ENCODE results near the gene PDLIM3.

The PDLIM3 gene

DNA sequence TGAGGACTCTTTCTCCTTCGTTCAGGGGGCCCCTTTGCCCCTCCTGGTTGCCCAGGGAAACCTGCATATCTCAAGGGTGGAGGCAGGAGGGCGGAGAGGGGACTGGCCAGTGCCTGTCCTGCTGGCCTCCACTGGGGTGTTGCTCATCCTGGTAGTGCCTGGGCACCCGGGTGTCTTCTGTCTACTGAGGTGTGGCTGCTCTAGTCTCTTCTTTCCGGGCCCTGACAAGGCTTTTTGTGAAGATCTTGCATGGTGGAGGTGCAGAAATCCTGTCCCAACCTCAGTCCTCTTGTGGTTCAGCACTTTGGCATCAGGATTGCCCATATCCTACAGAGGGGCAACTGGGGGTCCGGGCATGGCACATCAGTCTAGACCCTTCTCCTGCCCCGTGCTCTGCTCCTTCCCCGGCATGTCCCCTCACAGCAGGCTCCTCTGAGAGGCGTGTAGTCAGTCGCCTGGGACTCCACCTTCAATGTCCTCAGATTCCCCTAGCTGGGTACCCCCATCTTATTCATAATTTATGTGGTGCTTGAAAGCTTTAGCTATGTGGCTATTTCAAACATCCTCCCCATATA, 65.6 kb downstream of the PDLIM3 start:
- DNase-seq: no peak

DNA sequence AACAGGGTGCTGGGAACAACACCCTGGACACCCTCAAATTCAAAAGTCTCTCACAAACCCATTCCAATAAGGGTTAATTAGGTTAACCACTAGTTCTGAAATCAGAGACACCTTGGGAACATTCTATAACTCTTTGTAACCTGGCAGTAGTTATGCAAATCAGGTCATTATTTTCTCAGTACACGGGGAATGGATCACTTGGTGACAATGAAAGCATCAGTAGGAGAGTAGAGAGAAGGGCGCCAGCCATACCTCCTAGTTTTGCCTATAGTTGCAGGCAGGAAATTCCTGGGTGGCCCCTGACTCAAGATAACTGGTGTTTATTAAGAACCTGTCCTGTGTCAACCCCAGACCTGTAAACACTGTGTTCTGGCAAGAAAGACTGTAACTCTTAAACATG, 66.3 kb downstream of the PDLIM3 start:
- DNase-seq: no peak

DNA sequence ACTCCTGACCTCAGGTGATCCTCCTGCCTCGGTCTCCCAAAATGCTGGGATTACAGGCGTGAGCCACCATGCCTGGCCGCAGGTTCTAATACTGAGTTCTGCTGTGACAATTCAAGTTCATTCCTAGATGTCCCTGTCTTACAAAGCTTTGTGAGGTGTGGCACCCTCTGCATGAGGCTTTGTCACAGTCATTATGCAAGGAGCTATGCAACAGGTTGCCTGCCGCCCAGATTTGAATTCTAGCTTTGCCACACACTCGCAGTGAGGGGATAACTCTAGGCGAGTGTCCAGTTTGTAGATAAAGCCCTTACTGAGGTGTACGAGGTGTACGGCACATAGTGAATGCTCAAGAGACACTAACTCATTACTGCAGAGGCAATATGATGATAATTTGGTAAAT, 67.3 kb downstream of the PDLIM3 start:
- no peak for DNase-seq

DNA sequence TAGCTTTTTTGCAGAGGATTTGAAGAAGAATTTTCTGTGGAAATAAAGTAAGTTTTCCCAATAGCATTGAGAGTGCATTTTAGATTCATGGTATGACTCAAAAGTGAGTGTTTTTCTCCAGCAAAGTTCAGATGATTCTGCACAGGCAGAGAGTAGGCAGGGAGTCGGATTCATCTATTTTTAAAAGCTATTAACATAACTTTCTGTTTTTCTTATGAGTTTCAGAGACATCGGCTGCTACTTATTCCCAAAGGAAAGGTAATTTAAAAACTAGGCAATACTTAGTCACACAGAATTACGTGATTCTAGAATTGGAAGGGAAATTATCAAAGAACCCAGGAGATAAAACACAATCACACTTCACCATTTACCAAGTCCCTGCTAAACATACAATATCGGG, 68.2 kb downstream of the PDLIM3 start:
- DNase-seq: no peak

DNA sequence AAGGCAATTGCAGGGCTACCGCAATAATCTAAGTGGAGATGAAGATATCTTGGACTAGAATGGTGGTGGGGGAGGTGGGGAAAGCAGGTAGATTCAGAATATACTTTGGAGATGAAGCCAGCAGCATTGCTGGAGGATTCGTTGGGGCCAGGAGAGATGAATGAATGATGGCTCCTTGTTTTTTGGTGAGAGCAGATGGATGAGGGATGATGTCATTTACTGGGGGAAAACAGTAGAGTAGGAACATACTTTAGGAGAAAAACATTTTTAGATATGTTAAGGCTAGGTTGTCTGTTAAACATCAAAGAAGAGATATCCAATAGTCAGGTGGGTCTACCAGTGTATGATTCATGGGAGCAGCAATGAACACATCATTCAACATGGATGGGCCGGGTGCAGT, 69.6 kb downstream of the PDLIM3 start:
- DNase-seq: no peak

DNA sequence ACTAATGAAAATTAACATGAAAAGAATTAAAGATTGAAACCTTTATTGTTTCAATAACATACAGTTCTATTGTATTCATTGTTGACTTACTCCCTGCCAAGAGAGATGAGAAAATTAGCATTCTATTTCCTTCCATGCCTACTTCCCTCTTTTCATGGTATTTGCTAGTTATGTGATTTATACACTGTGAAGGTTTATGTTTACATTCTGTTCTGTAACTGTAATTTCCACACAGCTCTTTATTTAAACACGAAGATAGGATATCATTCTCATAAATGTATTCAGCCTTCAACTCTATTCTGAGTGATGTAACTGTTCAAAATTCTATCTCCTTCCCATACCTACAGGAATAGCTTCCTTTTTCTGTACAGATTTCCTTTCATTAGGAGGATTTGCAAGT, 70.4 kb downstream of the PDLIM3 start:
- no peak for DNase-seq

DNA sequence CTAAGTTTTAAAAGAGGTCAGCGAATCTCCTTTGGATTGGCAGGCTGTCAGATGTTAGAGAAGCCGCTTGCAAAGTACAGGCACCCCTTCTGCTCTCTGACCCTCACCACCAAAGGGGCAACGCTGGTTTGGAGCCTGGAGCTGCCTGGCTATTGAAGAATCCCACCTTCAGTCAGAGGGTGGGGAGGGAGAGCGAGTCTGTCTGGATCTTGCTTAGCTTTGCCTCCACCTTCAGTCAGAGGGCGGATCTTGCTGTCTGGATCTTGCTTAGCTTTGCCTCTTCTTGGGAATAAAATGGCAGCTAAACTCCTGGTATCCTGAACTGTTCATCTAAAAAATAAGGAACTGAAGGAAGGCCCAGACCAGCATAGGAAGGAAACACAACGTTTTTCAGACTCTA, 71.1 kb downstream of the PDLIM3 start:
- DNase-seq: no peak

DNA sequence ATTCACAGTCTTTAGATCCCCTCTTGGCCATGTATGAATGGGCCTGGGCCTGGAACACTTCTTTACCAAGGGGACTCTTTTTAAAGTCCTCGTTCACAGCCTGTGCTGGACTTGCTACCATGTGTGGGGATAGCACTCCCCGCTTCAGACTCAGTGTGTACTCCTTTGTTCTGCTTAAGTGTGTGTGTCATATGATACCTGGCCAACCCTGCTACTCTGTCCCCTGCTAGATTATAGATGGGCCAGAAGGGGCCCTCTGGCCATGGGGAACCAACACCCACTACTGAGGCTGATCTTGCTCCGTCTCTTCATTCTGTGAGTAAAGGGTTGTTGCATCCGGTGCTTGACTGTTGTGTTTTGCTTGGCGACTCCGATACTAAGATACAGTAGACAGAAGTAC, 71.8 kb downstream of the PDLIM3 start:
- DNase-seq: no peak

DNA sequence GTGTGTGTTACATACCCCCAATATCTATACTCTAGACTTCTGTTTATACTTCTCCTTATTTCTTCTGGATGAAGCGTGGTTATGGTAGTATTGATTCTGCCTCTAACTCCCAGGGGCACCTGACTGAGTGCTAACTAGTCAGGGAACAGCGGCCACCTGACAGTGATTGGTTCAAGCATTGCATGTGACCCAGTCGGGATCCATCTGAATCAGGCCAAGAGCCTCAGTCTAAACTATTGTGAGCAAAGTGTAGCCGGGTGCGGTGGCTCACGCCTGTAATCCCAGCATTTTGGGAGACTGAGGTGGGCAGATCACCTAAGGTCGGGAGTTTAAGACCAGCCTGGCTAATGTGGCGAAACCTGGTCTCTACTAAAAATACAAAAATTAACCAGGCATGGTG, 73.7 kb downstream of the PDLIM3 start:
- no peak for DNase-seq

DNA sequence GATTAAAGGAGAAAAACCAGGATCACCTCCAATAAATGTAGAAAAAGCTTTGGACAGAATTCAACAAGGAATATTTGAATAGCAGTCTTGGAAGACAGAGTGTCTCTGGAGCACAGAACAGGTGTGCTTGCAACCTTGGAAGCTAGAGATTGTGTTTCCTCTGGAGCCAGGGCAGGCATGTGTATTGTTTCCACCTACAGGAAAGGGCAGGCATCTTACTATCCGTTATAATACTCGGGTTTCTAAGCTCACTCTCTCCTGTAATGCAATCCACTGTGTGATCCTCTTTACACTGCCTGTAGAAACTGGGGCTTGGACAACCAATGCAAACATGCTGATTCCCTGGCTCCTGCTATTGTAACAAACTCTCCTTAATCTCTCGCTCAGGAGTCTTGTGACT, 78.2 kb downstream of the PDLIM3 start:
- DNase-seq: no peak

DNA sequence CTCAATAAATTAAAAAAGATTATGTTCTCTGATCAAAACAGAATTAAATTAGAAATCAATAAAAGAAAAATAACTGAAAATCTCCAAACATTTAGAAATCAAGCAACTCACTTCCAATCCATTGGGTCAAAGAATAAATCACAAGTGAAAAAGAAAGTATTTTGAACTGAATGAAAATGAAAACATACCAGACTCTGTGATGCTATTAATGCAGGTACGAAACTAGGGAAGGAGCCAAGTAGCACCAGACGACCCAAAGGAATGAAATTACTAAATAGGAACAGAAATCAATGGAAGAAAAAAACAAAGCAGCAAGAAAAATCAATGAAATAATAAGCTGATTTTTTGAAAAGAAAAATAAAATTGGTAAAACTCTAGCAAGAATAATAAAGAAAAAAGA, 79.2 kb downstream of the PDLIM3 start:
- no peak for DNase-seq

Measured in activated effector memory CD4-positive, alpha-beta T cell treated with Interleukin-2 at 50 U/mL for 16 hours (primary cell).